ENCODE data around the gene SLC12A7.

SLC12A7 gene

DNA sequence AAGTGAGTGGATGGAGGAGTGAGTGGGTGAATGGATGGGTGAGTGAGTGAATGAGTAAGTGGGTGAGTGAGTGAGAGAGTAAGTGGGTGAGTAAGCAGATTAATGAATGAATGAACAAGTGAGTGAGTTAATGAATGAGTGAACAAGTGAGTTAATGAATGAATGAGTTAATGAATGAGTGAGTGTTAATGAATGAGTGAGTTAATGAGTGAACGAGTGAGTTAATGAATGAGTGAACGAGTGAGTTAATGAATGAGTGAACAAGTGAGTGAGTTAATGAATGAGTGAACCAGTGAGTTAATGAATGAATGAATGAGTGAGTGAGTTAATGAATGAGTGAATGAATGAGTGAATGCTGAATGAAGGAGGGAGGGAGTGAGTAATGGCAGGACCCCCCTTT lies 76.9 kb downstream of the SLC12A7 start:
- H3K4me2 ChIP-seq (ENCODE audit: low read depth, low read length, poor library complexity, severe bottlenecking) = no peak overlapping the region
- H3K27me3 ChIP-seq (ENCODE audit: insufficient read depth, low read length, poor library complexity, severe bottlenecking) = no peaks in the 10 kb centered on the region
- H3K79me2 ChIP-seq (ENCODE audit: insufficient read depth, low read length) = no peaks in the 10 kb centered on the region; the same call in 1 of the 2 replicates
- H3F3A ChIP-seq (ENCODE audit: low read depth) = no peaks in the 10 kb centered on the region
- H3K9ac ChIP-seq (ENCODE audit: low read depth, low read length, poor library complexity, severe bottlenecking) = no peak overlapping the region
- no peaks in the 10 kb centered on the region for H3K9me2 ChIP-seq (replicated peaks; ENCODE audit: low read depth, low read length)
- peaks cover 2% of the 10 kb centered on the region for H4K20me1 ChIP-seq (ENCODE audit: insufficient read depth, low read length, poor library complexity, severe bottlenecking)
- no peaks in the 10 kb centered on the region for H3K4me1 ChIP-seq (ENCODE audit: insufficient read depth, low read length, poor library complexity, severe bottlenecking)
- no peaks in the 10 kb centered on the region for H3K9me3 ChIP-seq (ENCODE audit: insufficient read depth, low read depth, low read length)
- no peak overlapping the region for H3K4me3 ChIP-seq (ENCODE audit: low read length, poor library complexity, severe bottlenecking)
- H3K36me3 ChIP-seq (ENCODE audit: insufficient read depth, low read length) = peaks cover 28% of the 10 kb centered on the region; the same call in 1 of the 2 replicates
- TF ChIP-seq EZH2phosphoT487 (IDR thresholded peaks at IDR 0.05; ENCODE audit: borderline replicate concordance) = no peak
- TF ChIP-seq, protein P1, sequence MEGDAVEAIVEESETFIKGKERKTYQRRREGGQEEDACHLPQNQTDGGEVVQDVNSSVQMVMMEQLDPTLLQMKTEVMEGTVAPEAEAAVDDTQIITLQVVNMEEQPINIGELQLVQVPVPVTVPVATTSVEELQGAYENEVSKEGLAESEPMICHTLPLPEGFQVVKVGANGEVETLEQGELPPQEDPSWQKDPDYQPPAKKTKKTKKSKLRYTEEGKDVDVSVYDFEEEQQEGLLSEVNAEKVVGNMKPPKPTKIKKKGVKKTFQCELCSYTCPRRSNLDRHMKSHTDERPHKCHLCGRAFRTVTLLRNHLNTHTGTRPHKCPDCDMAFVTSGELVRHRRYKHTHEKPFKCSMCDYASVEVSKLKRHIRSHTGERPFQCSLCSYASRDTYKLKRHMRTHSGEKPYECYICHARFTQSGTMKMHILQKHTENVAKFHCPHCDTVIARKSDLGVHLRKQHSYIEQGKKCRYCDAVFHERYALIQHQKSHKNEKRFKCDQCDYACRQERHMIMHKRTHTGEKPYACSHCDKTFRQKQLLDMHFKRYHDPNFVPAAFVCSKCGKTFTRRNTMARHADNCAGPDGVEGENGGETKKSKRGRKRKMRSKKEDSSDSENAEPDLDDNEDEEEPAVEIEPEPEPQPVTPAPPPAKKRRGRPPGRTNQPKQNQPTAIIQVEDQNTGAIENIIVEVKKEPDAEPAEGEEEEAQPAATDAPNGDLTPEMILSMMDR (conservative IDR thresholded peaks at IDR 0.05; ENCODE audit: low read length) = no peak
- H2AFZ ChIP-seq (ENCODE audit: low read length) = no peak overlapping the region

DNA sequence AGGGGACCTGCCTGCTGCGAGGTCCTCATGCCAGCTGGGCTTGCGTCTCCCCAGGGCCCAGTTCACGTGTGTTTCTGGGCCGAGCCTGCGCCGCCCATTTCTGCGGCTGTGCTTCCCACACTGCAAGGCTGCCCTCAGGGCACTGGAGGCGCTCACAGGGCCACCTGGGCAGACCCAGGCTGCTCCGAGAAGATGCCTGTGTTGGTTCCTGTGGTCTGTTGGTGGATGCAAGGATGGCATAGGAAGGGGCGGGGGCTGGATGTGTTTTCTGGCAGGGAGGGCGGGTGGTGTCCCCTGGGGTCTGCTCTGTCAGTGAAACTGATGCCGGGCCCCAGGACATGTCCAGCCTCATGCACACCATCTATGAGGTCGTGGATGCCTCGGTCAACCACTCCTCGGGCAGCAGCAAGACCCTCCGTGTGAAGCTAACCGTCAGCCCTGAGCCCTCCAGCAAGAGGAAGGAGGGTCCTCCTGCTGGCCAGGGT lies 77.4 kb downstream of the SLC12A7 start:
- H3K4me1 ChIP-seq (ENCODE audit: insufficient read depth, low read length, poor library complexity, severe bottlenecking) = no peaks in the 10 kb centered on the region
- TF ChIP-seq, protein P1 (conservative IDR thresholded peaks at IDR 0.05; ENCODE audit: low read length) = no peak
- no peak for TF ChIP-seq EZH2phosphoT487 (IDR thresholded peaks at IDR 0.05; ENCODE audit: borderline replicate concordance)
- H4K20me1 ChIP-seq (ENCODE audit: insufficient read depth, low read length, poor library complexity, severe bottlenecking) = peaks cover 2% of the 10 kb centered on the region
- no peak overlapping the region for H3K4me2 ChIP-seq (ENCODE audit: low read depth, low read length, poor library complexity, severe bottlenecking)
- no peak overlapping the region for H2AFZ ChIP-seq (ENCODE audit: low read length)
- H3K36me3 ChIP-seq (ENCODE audit: insufficient read depth, low read length) = peaks cover 27% of the 10 kb centered on the region; the same call in 1 of the 2 replicates
- no peak overlapping the region for H3K9ac ChIP-seq (ENCODE audit: low read depth, low read length, poor library complexity, severe bottlenecking)
- H3K27me3 ChIP-seq (ENCODE audit: insufficient read depth, low read length, poor library complexity, severe bottlenecking) = no peaks in the 10 kb centered on the region
- no peak overlapping the region for H3K4me3 ChIP-seq (ENCODE audit: low read length, poor library complexity, severe bottlenecking)
- H3K79me2 ChIP-seq (ENCODE audit: insufficient read depth, low read length) = no peaks in the 10 kb centered on the region; the same call in 1 of the 2 replicates
- H3F3A ChIP-seq (ENCODE audit: low read depth) = no peaks in the 10 kb centered on the region
- H3K9me3 ChIP-seq (ENCODE audit: insufficient read depth, low read depth, low read length) = no peaks in the 10 kb centered on the region
- no peaks in the 10 kb centered on the region for H3K9me2 ChIP-seq (replicated peaks; ENCODE audit: low read depth, low read length)

DNA sequence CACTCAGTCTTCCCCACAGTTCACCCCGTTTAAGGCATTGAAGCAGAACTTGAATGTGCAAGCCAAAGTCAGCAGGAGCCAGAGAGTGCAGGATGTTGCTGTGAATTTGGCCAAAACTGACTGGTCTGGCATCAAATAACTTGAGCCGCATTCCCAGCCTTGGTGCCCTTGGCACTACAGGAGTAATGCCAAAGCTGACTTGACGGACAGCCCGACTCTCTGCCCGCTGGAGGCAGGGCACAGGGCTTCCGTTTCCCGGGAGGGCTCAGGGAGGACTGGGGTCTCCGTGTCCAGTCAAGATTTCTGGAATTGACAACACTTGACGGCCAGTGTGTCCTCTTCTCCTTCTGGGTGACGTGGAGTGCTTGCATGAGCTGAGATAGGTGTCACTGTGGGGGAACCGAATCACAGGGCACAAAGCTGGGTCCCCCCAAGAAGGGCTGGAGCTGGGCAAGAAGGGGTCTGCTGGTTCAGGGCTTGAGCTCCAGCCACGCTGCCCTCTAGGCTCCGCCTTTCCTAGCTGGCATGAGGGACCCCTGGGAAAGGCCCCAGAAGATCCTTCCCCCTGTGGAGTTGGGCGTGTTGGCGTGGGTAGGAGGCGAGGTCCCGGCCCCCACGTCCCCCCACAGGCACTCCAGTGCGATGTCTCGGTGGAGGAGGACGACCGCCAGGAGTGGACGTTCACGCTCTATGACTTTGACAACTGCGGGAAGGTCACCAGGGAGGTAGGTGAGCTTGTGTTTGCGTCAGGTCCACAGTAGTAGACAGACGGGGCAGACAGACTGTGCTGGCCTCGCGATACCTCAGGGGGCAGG lies 78.0 kb downstream of the SLC12A7 start:
- no peak overlapping the region for H3K9ac ChIP-seq (ENCODE audit: low read depth, low read length, poor library complexity, severe bottlenecking)
- peaks cover 22% of the 10 kb centered on the region; the same call in 1 of the 2 replicates for H3K36me3 ChIP-seq (ENCODE audit: insufficient read depth, low read length)
- no peak overlapping the region for H2AFZ ChIP-seq (ENCODE audit: low read length)

More for the DNA sequence above, 78.0 kb downstream of the SLC12A7 start:
- Histone ChIP-seq H3K9me2 (replicated peaks; ENCODE audit: low read depth, low read length) (no peaks in the 10 kb centered on the region), H3K9me3 (ENCODE audit: insufficient read depth, low read depth, low read length) (no peaks in the 10 kb centered on the region), H3K79me2 (ENCODE audit: insufficient read depth, low read length) (peaks cover 5% of the 10 kb centered on the region; the same call in 1 of the 2 replicates), H3K4me3 (ENCODE audit: low read length, poor library complexity, severe bottlenecking) (no peak overlapping the region), H3K4me2 (ENCODE audit: low read depth, low read length, poor library complexity, severe bottlenecking) (no peak overlapping the region), H4K20me1 (ENCODE audit: insufficient read depth, low read length, poor library complexity, severe bottlenecking) (peaks cover 2% of the 10 kb centered on the region), H3K4me1 (ENCODE audit: insufficient read depth, low read length, poor library complexity, severe bottlenecking) (no peaks in the 10 kb centered on the region), H3K27me3 (ENCODE audit: insufficient read depth, low read length, poor library complexity, severe bottlenecking) (no peaks in the 10 kb centered on the region), H3F3A (ENCODE audit: low read depth) (no peaks in the 10 kb centered on the region)
- TF ChIP-seq EZH2phosphoT487 (IDR thresholded peaks at IDR 0.05; ENCODE audit: borderline replicate concordance) = no peak

Data from Loucy (cell line).